HepG2 (cell line): ENCODE measurements around the gene BMF. TPM values are rescaled to one million over a fixed set of nuclear protein-coding genes. Genes with fewer than 3 reads are reported as not detected.

Experiments used
- CCAR2 ChIP-seq: fragments of 200-400 bp; formaldehyde crosslinking; optimal IDR thresholded peaks from 2 replicates; pipeline ENCODE3; 2018; ENCODE audit warnings: low read depth, mild to moderate bottlenecking, low read length, moderate library complexity
- ERF ChIP-seq: IDR thresholded peaks from 2 replicates; pipeline ENCODE4 v1.6.1; 2018; ENCODE audit warnings: missing biosample characterization, missing genetic modification reagents
- HNRNPL ChIP-seq: fragments of 200-400 bp; formaldehyde crosslinking; IDR thresholded peaks from 2 replicates; pipeline ENCODE4 v1.6.1; 2017; ENCODE audit warnings: mild to moderate bottlenecking, low read depth, low read length
- JUN ChIP-seq: sonication (generic); formaldehyde crosslinking; IDR thresholded peaks from 2 replicates; pipeline ENCODE4 v1.4.0; 2020; ENCODE audit warnings: mild to moderate bottlenecking, missing genetic modification reagents
- MEF2D ChIP-seq: sonication (generic); formaldehyde crosslinking; IDR thresholded peaks from 2 replicates; pipeline ENCODE4 v1.5.1; 2020; ENCODE audit warnings: mild to moderate bottlenecking, missing genetic modification reagents
- MXD4 ChIP-seq: IDR thresholded peaks from 2 replicates; pipeline ENCODE4 v1.6.1; 2016; ENCODE audit warnings: mild to moderate bottlenecking, missing biosample characterization, missing genetic modification reagents
- PBX2 ChIP-seq: IDR thresholded peaks from 2 replicates; pipeline ENCODE4 v1.6.1; 2016; ENCODE audit warnings: control low read depth
- PHF21A ChIP-seq: sonication (generic); formaldehyde crosslinking; IDR thresholded peaks from 2 replicates; pipeline ENCODE4 v1.5.0; 2020; ENCODE audit warnings: mild to moderate bottlenecking, missing genetic modification reagents
- RAD21 ChIP-seq: fragments of 450-650 bp; formaldehyde crosslinking; IDR thresholded peaks from 2 replicates; pipeline ENCODE4 v1.5.0; 2020; ENCODE audit warnings: mild to moderate bottlenecking
- RFXAP ChIP-seq: sonication (generic); formaldehyde crosslinking; IDR thresholded peaks from 2 replicates; pipeline ENCODE4 v1.4.0; 2020; ENCODE audit warnings: missing genetic modification reagents, borderline replicate concordance
- SALL2 ChIP-seq: sonication (generic); formaldehyde crosslinking; IDR thresholded peaks from 2 replicates; pipeline ENCODE4 v1.8.1; 2023; ENCODE audit warnings: mild to moderate bottlenecking, missing genetic modification reagents, inconsistent platforms
- SIX4 ChIP-seq: sonication (generic); formaldehyde crosslinking; IDR thresholded peaks from 2 replicates; pipeline ENCODE4 v1.4.0; 2020; ENCODE audit warnings: missing genetic modification reagents
- ZBTB20 ChIP-seq: sonication (generic); formaldehyde crosslinking; IDR thresholded peaks from 2 replicates; pipeline ENCODE4 v1.8.1; 2023; ENCODE audit warnings: missing genetic modification reagents, low read depth, mild to moderate bottlenecking, borderline replicate concordance
- ZBTB3 ChIP-seq: sonication (generic); formaldehyde crosslinking; IDR thresholded peaks from 2 replicates; pipeline ENCODE4 v1.4.0; 2020; ENCODE audit warnings: low read depth, mild to moderate bottlenecking, moderate library complexity, missing genetic modification reagents, borderline replicate concordance
- ZMYM3 ChIP-seq: sonication (generic); formaldehyde crosslinking; IDR thresholded peaks from 2 replicates; pipeline ENCODE4 v1.5.1; 2020; ENCODE audit warnings: mild to moderate bottlenecking, missing genetic modification reagents
- ZMYM4 ChIP-seq: sonication (generic); formaldehyde crosslinking; IDR thresholded peaks from 2 replicates; pipeline ENCODE4 v1.8.1; 2023; ENCODE audit warnings: mild to moderate bottlenecking, missing genetic modification reagents
- ZNF124 ChIP-seq: sonication (generic); formaldehyde crosslinking; IDR thresholded peaks from 2 replicates; pipeline ENCODE4 v1.4.0; 2020; ENCODE audit warnings: missing genetic modification reagents
- ZNF136 ChIP-seq: sonication (generic); formaldehyde crosslinking; IDR thresholded peaks from 2 replicates; pipeline ENCODE4 v1.8.1; 2022; ENCODE audit warnings: low read depth, mild to moderate bottlenecking, moderate library complexity, missing genetic modification reagents
- ZNF337 ChIP-seq: sonication (generic); formaldehyde crosslinking; IDR thresholded peaks from 2 replicates; pipeline ENCODE4 v1.5.1; 2020; ENCODE audit warnings: missing genetic modification reagents, low read depth, mild to moderate bottlenecking, borderline replicate concordance
- ZNF710 ChIP-seq: sonication (generic); formaldehyde crosslinking; IDR thresholded peaks from 2 replicates; pipeline ENCODE4 v1.5.0; 2020; ENCODE audit warnings: mild to moderate bottlenecking, missing genetic modification reagents, borderline replicate concordance
- polyA plus RNA-seq, 8 experiments: library from polyadenylated mRNA; depleted of rRNA in 3 of 8; stranded (reverse) in 7 of 8; unstranded in 1 of 8; fragments of >200 nt; fragmentation: Illumina TruSeq in 4 of 8; extraction: Trizol in 4 of 8; gene quantifications; 2 replicates each; pipeline versions ENCODE4 v1.2.1 to v1.2.3, GENCODE V29; 2011 to 2016; ENCODE audit warnings: low read depth in 4 of 8, missing spikeins in 1 of 8, mixed read lengths in 1 of 8; ENCODE audit not compliant: insufficient read depth in 1 of 8
- total RNA-seq, 5 experiments: library from RNA; depleted of rRNA; stranded (reverse); fragments of >200 nt; fragmentation: Illumina TruSeq; extraction: Trizol; gene quantifications; 2 replicates each; pipeline ENCODE4 v1.2.3, GENCODE V29; 2016; ENCODE audit warnings: low read depth in 1 of 5
- TF ChIP-seq, protein P1 (sequence below): sonication (generic); formaldehyde crosslinking; IDR thresholded peaks from 2 replicates; pipeline ENCODE4 v1.4.0; 2020; ENCODE audit warnings: mild to moderate bottlenecking, missing genetic modification reagents
- TF ChIP-seq, protein P2 (sequence below): sonication (generic); formaldehyde crosslinking; IDR thresholded peaks from 2 replicates; pipeline ENCODE4 v1.4.0; 2020; ENCODE audit warnings: missing genetic modification reagents

The BMF gene
- total and polyA plus RNA-seq, 2 of the 13 experiments (the other 11 are each of a cell fraction or from before 2014, with no cell fraction given) = 8.7 to 15.9 TPM

GRCh38 chr15:40108855-40109735 lies at the start of gene BMF (continued):
- TF ChIP-seq, protein P1, sequence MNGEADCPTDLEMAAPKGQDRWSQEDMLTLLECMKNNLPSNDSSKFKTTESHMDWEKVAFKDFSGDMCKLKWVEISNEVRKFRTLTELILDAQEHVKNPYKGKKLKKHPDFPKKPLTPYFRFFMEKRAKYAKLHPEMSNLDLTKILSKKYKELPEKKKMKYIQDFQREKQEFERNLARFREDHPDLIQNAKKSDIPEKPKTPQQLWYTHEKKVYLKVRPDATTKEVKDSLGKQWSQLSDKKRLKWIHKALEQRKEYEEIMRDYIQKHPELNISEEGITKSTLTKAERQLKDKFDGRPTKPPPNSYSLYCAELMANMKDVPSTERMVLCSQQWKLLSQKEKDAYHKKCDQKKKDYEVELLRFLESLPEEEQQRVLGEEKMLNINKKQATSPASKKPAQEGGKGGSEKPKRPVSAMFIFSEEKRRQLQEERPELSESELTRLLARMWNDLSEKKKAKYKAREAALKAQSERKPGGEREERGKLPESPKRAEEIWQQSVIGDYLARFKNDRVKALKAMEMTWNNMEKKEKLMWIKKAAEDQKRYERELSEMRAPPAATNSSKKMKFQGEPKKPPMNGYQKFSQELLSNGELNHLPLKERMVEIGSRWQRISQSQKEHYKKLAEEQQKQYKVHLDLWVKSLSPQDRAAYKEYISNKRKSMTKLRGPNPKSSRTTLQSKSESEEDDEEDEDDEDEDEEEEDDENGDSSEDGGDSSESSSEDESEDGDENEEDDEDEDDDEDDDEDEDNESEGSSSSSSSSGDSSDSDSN = peak; percentile 63
- peak; percentile 87 for TF ChIP-seq ZMYM4 (CRISPR knock-in tag)
- TF ChIP-seq ZBTB3 = no peak; the same call in 1 of the 2 replicates
- TF ChIP-seq RAD21 (CRISPR knock-in tag) = peak; percentile 54
- peak; percentile 91 for TF ChIP-seq MEF2D (CRISPR knock-in tag)
- 0 out of 2 replicates have a peak, but pooled peaks have one; percentile 46 for TF ChIP-seq HNRNPL
- peak; percentile 87 for TF ChIP-seq ERF (CRISPR knock-in tag)
- TF ChIP-seq CCAR2 = peak; percentile 83
- TF ChIP-seq ZNF337 (CRISPR knock-in tag) = 0 out of 2 replicates have a peak, but pooled peaks have one; percentile 41
- peak; percentile 96 for TF ChIP-seq SALL2 (CRISPR knock-in tag)
- no peak for TF ChIP-seq SIX4 (CRISPR knock-in tag)
- peak; percentile 91 for TF ChIP-seq RFXAP (CRISPR knock-in tag)
- no peak; the same call in 1 of the 2 replicates for TF ChIP-seq ZBTB20 (CRISPR knock-in tag)
- 0 out of 2 replicates have a peak, but pooled peaks have one; percentile 37 for TF ChIP-seq ZNF124 (CRISPR knock-in tag)
- TF ChIP-seq JUN = no peak; the same call in 1 of the 2 replicates
- TF ChIP-seq PHF21A (CRISPR knock-in tag) = peak; percentile 94
- TF ChIP-seq ZNF710 (CRISPR knock-in tag) = peak; percentile 88; the same call in 1 of the 2 replicates
- no peak for TF ChIP-seq ZNF136 (CRISPR knock-in tag)
- peak; percentile 75; the same call in 1 of the 2 replicates for TF ChIP-seq ZMYM3 (CRISPR knock-in tag)
- TF ChIP-seq, protein P2, sequence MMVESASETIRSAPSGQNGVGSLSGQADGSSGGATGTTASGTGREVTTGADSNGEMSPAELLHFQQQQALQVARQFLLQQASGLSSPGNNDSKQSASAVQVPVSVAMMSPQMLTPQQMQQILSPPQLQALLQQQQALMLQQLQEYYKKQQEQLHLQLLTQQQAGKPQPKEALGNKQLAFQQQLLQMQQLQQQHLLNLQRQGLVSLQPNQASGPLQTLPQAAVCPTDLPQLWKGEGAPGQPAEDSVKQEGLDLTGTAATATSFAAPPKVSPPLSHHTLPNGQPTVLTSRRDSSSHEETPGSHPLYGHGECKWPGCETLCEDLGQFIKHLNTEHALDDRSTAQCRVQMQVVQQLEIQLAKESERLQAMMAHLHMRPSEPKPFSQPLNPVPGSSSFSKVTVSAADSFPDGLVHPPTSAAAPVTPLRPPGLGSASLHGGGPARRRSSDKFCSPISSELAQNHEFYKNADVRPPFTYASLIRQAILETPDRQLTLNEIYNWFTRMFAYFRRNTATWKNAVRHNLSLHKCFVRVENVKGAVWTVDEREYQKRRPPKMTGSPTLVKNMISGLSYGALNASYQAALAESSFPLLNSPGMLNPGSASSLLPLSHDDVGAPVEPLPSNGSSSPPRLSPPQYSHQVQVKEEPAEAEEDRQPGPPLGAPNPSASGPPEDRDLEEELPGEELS (CRISPR knock-in tag) = peak; percentile 80
- TF ChIP-seq PBX2 (CRISPR knock-in tag) = no peak
- no peak for TF ChIP-seq MXD4 (CRISPR knock-in tag)
